ENCODE measurements around the gene C1orf56. TPM values are rescaled to one million over a fixed set of nuclear protein-coding genes. Genes with fewer than 3 reads are reported as not detected.
A peak's percentile ranks its signal among the peaks of the same experiment; 100 is the strongest.

The C1orf56 gene
- total and polyA plus RNA-seq, 2 of the 13 experiments (the other 11 are each of a cell fraction or from before 2014, with no cell fraction given), result 1.5 to 3.2 TPM

DNA sequence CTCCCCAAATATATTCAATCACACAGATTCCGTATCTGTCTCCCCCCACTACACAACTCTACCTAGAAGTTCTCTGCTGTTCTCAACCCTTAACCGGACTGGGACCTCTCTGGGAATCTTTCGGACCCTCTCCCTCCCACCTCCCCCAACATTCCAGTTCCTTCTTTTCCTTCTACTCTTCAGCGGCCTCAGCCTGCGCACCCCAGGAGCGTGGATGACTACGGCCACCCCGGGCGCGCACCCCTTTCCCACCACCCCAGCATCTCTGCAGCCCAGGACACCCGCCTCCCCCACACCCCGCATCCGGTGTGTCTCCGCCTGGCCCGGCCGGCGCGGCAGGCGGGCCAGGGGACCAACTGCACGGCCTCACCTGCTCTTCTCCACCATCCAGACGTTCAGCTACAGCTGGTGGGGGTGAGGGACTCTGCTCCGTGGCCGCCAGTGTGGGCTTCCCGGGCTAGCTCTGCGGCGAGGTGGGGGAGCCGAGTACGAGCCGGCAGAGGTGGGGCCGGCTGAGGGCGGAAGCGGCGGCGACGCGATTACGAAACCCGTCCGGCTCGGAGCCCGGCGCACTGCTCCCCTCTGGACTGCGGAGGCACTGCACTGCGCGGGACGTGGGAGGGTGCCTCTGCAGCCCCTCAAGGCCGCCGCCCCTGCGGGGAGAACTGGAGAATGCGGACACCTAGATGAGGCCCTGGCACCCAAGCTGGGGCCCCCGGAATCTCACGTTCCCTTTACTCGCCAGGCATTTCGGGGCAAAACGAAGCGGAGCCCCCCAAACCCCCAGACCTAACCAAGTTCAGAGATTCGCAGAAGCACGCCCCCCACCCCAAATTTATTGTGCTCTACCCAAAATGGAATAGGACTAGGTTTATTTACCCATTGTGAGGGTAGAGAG lies 11.8 kb downstream of the C1orf56 start, which contains the start of gene CDC42SE1 (continued):
- TF ChIP-seq SRY (CRISPR knock-in tag; IDR thresholded peaks at IDR 0.05), result 0 out of 2 replicates have a peak, but pooled peaks have one; percentile 50
- TF ChIP-seq POLR2G (IDR thresholded peaks at IDR 0.05; ENCODE audit: low read depth, low read length), result peak; percentile 82
- peak; percentile 66; the same call in 1 of the 2 replicates for TF ChIP-seq RAD21 (CRISPR knock-in tag; IDR thresholded peaks at IDR 0.05)
- TF ChIP-seq HNRNPL (IDR thresholded peaks at IDR 0.05; ENCODE audit: low read depth, low read length), result 0 out of 2 replicates have a peak, but pooled peaks have one; percentile 13
- TF ChIP-seq, protein P1, sequence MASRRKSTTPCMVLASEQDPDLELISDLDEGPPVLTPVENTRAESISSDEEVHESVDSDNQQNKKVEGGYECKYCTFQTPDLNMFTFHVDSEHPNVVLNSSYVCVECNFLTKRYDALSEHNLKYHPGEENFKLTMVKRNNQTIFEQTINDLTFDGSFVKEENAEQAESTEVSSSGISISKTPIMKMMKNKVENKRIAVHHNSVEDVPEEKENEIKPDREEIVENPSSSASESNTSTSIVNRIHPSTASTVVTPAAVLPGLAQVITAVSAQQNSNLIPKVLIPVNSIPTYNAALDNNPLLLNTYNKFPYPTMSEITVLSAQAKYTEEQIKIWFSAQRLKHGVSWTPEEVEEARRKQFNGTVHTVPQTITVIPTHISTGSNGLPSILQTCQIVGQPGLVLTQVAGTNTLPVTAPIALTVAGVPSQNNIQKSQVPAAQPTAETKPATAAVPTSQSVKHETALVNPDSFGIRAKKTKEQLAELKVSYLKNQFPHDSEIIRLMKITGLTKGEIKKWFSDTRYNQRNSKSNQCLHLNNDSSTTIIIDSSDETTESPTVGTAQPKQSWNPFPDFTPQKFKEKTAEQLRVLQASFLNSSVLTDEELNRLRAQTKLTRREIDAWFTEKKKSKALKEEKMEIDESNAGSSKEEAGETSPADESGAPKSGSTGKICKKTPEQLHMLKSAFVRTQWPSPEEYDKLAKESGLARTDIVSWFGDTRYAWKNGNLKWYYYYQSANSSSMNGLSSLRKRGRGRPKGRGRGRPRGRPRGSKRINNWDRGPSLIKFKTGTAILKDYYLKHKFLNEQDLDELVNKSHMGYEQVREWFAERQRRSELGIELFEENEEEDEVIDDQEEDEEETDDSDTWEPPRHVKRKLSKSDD (CRISPR knock-in tag; IDR thresholded peaks at IDR 0.05; ENCODE audit: low read depth), result peak; percentile 51; the same call in 1 of the 2 replicates
- no peak; the same call in 1 of the 2 replicates for TF ChIP-seq MEIS1 (CRISPR knock-in tag; IDR thresholded peaks at IDR 0.05; ENCODE audit: borderline replicate concordance)
- 0 out of 2 replicates have a peak, but pooled peaks have one; percentile 62 for TF ChIP-seq ZNF616 (CRISPR knock-in tag; IDR thresholded peaks at IDR 0.05; ENCODE audit: low read depth)
- TF ChIP-seq, protein P2, sequence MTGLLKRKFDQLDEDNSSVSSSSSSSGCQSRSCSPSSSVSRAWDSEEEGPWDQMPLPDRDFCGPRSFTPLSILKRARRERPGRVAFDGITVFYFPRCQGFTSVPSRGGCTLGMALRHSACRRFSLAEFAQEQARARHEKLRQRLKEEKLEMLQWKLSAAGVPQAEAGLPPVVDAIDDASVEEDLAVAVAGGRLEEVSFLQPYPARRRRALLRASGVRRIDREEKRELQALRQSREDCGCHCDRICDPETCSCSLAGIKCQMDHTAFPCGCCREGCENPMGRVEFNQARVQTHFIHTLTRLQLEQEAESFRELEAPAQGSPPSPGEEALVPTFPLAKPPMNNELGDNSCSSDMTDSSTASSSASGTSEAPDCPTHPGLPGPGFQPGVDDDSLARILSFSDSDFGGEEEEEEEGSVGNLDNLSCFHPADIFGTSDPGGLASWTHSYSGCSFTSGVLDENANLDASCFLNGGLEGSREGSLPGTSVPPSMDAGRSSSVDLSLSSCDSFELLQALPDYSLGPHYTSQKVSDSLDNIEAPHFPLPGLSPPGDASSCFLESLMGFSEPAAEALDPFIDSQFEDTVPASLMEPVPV (CRISPR knock-in tag; IDR thresholded peaks at IDR 0.05), result peak; percentile 69
- TF ChIP-seq GFI1 (CRISPR knock-in tag; IDR thresholded peaks at IDR 0.05; ENCODE audit: borderline replicate concordance), result peak; percentile 52; the same call in 1 of the 2 replicates
- 0 out of 2 replicates have a peak, but pooled peaks have one; percentile 41 for TF ChIP-seq NFE2L1 (CRISPR knock-in tag; IDR thresholded peaks at IDR 0.05; ENCODE audit: borderline replicate concordance)
- TF ChIP-seq ZNF644 (CRISPR knock-in tag; IDR thresholded peaks at IDR 0.05; ENCODE audit: low read depth), result no peak
- no peak for TF ChIP-seq SETDB1 (CRISPR knock-in tag; IDR thresholded peaks at IDR 0.05; ENCODE audit: borderline replicate concordance)
- TF ChIP-seq POLR2AphosphoS5 (IDR thresholded peaks at IDR 0.05; ENCODE audit: low read depth, low read length), result peak; percentile 69
- TF ChIP-seq KDM5A (IDR thresholded peaks at IDR 0.05; ENCODE audit: borderline replicate concordance, low read length), result peak; percentile 59; the same call in 1 of the 2 replicates
- TF ChIP-seq THAP11 (CRISPR knock-in tag; IDR thresholded peaks at IDR 0.05), result peak; percentile 80
- TF ChIP-seq, protein P3, sequence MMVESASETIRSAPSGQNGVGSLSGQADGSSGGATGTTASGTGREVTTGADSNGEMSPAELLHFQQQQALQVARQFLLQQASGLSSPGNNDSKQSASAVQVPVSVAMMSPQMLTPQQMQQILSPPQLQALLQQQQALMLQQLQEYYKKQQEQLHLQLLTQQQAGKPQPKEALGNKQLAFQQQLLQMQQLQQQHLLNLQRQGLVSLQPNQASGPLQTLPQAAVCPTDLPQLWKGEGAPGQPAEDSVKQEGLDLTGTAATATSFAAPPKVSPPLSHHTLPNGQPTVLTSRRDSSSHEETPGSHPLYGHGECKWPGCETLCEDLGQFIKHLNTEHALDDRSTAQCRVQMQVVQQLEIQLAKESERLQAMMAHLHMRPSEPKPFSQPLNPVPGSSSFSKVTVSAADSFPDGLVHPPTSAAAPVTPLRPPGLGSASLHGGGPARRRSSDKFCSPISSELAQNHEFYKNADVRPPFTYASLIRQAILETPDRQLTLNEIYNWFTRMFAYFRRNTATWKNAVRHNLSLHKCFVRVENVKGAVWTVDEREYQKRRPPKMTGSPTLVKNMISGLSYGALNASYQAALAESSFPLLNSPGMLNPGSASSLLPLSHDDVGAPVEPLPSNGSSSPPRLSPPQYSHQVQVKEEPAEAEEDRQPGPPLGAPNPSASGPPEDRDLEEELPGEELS (CRISPR knock-in tag; IDR thresholded peaks at IDR 0.05), result peak; percentile 40; the same call in 1 of the 2 replicates
- TF ChIP-seq HNF4G (IDR thresholded peaks at IDR 0.05; ENCODE audit: borderline replicate concordance, low read depth, low read length), result no peak
- TF ChIP-seq HNF4G (CRISPR knock-in tag; IDR thresholded peaks at IDR 0.05; ENCODE audit: borderline replicate concordance, low read depth), result peak; percentile 61; the same call in 1 of the 2 replicates
- TF ChIP-seq ZNF335 (CRISPR knock-in tag; IDR thresholded peaks at IDR 0.05), result 0 out of 2 replicates have a peak, but pooled peaks have one; percentile 7
- TF ChIP-seq KAT2B (IDR thresholded peaks at IDR 0.05; ENCODE audit: borderline replicate concordance, low read depth, low read length), result no peak
- peak; percentile 97 for TF ChIP-seq SKI (IDR thresholded peaks at IDR 0.05; ENCODE audit: partially characterized antibody)
- peak; percentile 24; the same call in 1 of the 2 replicates for TF ChIP-seq MED13 (CRISPR knock-in tag; IDR thresholded peaks at IDR 0.05)
- peak; percentile 90; the same call in 1 of the 2 replicates for TF ChIP-seq KAT7 (CRISPR knock-in tag; IDR thresholded peaks at IDR 0.05; ENCODE audit: borderline replicate concordance)
